Hepatocyte (in vitro differentiated cells): ENCODE measurements around the gene MOB3B. TPM values are rescaled to one million over a fixed set of nuclear protein-coding genes. Genes with fewer than 3 reads are reported as not detected.
A peak's percentile ranks its signal among the peaks of the same experiment; 100 is the strongest.

Experiments used
- DNase-seq: peaks from one replicate; pipeline ENCODE4 v3.0.0-alpha.2; 2016; ENCODE audit warnings: low spot score
- H2AFZ ChIP-seq: fragments of 200-600 bp; sonication (generic); 2 replicates; pipeline ENCODE4 v1.6.0; 2016; ENCODE audit warnings: antibody characterized with exemption, mild to moderate bottlenecking
- H3K27ac ChIP-seq: fragments of 200-600 bp; sonication (generic); 2 replicates; pipeline ENCODE4 v1.5.1; 2016; ENCODE audit warnings: mild to moderate bottlenecking
- H3K27me3 ChIP-seq: fragments of 200-600 bp; sonication (generic); 2 replicates; pipeline ENCODE4 v1.6.1; 2016
- H3K36me3 ChIP-seq: fragments of 200-600 bp; sonication (generic); replicated peaks from 2 replicates; pipeline ENCODE4 v1.5.1; 2016; ENCODE audit warnings: low read depth; ENCODE audit not compliant: insufficient read depth
- H3K4me1 ChIP-seq: fragments of 200-600 bp; sonication (generic); 2 replicates; pipeline ENCODE4 v1.5.1; 2016; ENCODE audit warnings: mild to moderate bottlenecking, moderate library complexity; ENCODE audit not compliant: insufficient read depth
- H3K4me2 ChIP-seq: fragments of 200-600 bp; sonication (generic); 2 replicates; pipeline ENCODE4 v1.6.0; 2016
- H3K4me3 ChIP-seq: fragments of 200-600 bp; sonication (generic); 2 replicates; pipeline ENCODE4 v1.5.1; 2016; ENCODE audit warnings: mild to moderate bottlenecking
- H3K79me2 ChIP-seq: fragments of 200-600 bp; sonication (generic); 2 replicates; pipeline ENCODE4 v1.6.0; 2017; ENCODE audit warnings: mild to moderate bottlenecking
- H3K9me2 ChIP-seq: fragments of 200-600 bp; sonication (generic); replicated peaks from 2 replicates; pipeline ENCODE4 v1.6.0; 2017; ENCODE audit warnings: mild to moderate bottlenecking; ENCODE audit not compliant: insufficient read depth
- H3K9me3 ChIP-seq: fragments of 200-600 bp; sonication (generic); 2 replicates; pipeline ENCODE4 v1.5.1; 2016; ENCODE audit warnings: low read depth, mild to moderate bottlenecking
- H4K20me1 ChIP-seq: fragments of 200-600 bp; sonication (generic); 2 replicates; pipeline ENCODE4 v1.6.0; 2016; ENCODE audit warnings: mild to moderate bottlenecking; ENCODE audit not compliant: insufficient read depth, poor library complexity, severe bottlenecking
- EZH2 ChIP-seq: fragments of 200-600 bp; sonication (generic); IDR thresholded peaks from 2 replicates; pipeline ENCODE4 v1.6.1; 2016; ENCODE audit warnings: antibody characterized with exemption, mild to moderate bottlenecking, borderline replicate concordance
- EZH2phosphoT487 ChIP-seq: fragments of 200-600 bp; sonication (generic); IDR thresholded peaks from one replicate; pipeline ENCODE4 v1.6.1; 2018; ENCODE audit warnings: antibody characterized with exemption, mild to moderate bottlenecking, low read depth, moderate library complexity; ENCODE audit not compliant: unreplicated experiment, severe bottlenecking
- WGBS: methylation state at CpG from one replicate; pipeline ENCODE4 v1.1.6; 2016; ENCODE audit warnings: low lambda C conversion rate; ENCODE audit errors: missing lambda C conversion rate; 5-methylcytosine and 5-hydroxymethylcytosine counted together
- polyA plus RNA-seq: library from polyadenylated mRNA; unstranded; fragments of >200 nt; fragmentation: Nextera tagmentation; extraction: Ambion mirVana; gene quantifications from 2 replicates; pipeline ENCODE4 v1.2.1, GENCODE V29; 2016
- total RNA-seq: library from RNA; depleted of rRNA; stranded (reverse); fragments of >200 nt; gene quantifications from 2 replicates; pipeline ENCODE4 v1.2.3, GENCODE V29; 2014
- TF ChIP-seq, protein P1 (sequence below): fragments of 200-600 bp; sonication (generic); IDR thresholded peaks from 2 replicates; pipeline ENCODE4 v1.5.1; 2016; ENCODE audit warnings: antibody characterized with exemption, mild to moderate bottlenecking; ENCODE audit not compliant: poor library complexity

Gene MOB3B
- total and polyA plus RNA-seq, 2 experiments from 2014 or later, result 13.3 to 13.5 TPM

DNA sequence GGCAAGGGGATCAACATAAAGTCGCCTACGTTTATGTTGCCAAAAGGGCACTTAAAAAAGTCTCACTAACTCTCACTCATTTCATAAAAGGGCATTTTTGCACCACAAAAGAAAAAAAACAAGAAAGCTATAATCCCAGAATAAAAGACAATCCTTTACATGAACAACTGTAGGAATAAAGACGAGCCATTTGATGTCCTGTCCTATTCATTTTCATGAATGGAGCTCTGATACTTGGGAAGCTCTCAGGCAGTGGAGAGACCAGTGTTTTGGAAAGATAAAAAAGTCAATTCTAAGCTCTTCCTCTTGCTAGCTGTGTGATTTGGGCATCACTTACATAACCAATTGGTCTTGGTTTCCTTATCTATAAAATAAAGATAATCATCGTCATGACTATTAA lies 137.2 kb downstream of the MOB3B start:
- H3K36me3 ChIP-seq, result no peaks in the 10 kb centered on the region
- H3K27me3 ChIP-seq, result no peaks in the 10 kb centered on the region
- H3K9me3 ChIP-seq, result no peaks in the 10 kb centered on the region
- H3K27ac ChIP-seq, result peak overlapping the region; percentile 73
- H3K4me2 ChIP-seq, result no peak overlapping the region
- peaks cover 50% of the 10 kb centered on the region for H3K79me2 ChIP-seq
- TF ChIP-seq EZH2 (no peak), EZH2phosphoT487 (no peak)
- TF ChIP-seq, protein P1, sequence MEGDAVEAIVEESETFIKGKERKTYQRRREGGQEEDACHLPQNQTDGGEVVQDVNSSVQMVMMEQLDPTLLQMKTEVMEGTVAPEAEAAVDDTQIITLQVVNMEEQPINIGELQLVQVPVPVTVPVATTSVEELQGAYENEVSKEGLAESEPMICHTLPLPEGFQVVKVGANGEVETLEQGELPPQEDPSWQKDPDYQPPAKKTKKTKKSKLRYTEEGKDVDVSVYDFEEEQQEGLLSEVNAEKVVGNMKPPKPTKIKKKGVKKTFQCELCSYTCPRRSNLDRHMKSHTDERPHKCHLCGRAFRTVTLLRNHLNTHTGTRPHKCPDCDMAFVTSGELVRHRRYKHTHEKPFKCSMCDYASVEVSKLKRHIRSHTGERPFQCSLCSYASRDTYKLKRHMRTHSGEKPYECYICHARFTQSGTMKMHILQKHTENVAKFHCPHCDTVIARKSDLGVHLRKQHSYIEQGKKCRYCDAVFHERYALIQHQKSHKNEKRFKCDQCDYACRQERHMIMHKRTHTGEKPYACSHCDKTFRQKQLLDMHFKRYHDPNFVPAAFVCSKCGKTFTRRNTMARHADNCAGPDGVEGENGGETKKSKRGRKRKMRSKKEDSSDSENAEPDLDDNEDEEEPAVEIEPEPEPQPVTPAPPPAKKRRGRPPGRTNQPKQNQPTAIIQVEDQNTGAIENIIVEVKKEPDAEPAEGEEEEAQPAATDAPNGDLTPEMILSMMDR, result no peak
- H4K20me1 ChIP-seq, result no peaks in the 10 kb centered on the region
- peaks cover 24% of the 10 kb centered on the region for H3K4me1 ChIP-seq
- DNase-seq, result no peak
- WGBS, result 95% methylated on average over 4 of the region's 4 CpGs
- no peak overlapping the region for H2AFZ ChIP-seq
- no peaks in the 10 kb centered on the region for H3K9me2 ChIP-seq
- H3K4me3 ChIP-seq, result no peak overlapping the region

- no peak for DNase-seq
- no peak overlapping the region for H3K27ac ChIP-seq
- no peaks in the 10 kb centered on the region for H3K9me3 ChIP-seq
- no peaks in the 10 kb centered on the region for H3K36me3 ChIP-seq
- no peak overlapping the region for H3K4me3 ChIP-seq
- H3K4me2 ChIP-seq, result no peak overlapping the region
- WGBS, result 85% methylated on average over 9 of the region's 9 CpGs
- H4K20me1 ChIP-seq, result no peaks in the 10 kb centered on the region
- TF ChIP-seq, protein P1, result no peak
- no peak for TF ChIP-seq EZH2phosphoT487
- no peak for TF ChIP-seq EZH2
- H3K27me3 ChIP-seq, result no peaks in the 10 kb centered on the region
- H2AFZ ChIP-seq, result no peak overlapping the region
- H3K9me2 ChIP-seq, result no peaks in the 10 kb centered on the region
- peaks cover 44% of the 10 kb centered on the region for H3K79me2 ChIP-seq
- peaks cover 35% of the 10 kb centered on the region for H3K4me1 ChIP-seq
Measured at GRCh38 chr9:27391040-27391895, 138.3 kb downstream of the MOB3B start.

GRCh38 chr9:27388150-27388549 lies 141.5 kb downstream of the MOB3B start:
- peaks cover 39% of the 10 kb centered on the region for H3K4me1 ChIP-seq
- H3K27me3 ChIP-seq, result no peaks in the 10 kb centered on the region
- H3K27ac ChIP-seq, result no peak overlapping the region
- DNase-seq, result no peak
- no peak overlapping the region for H2AFZ ChIP-seq
- H3K36me3 ChIP-seq, result no peaks in the 10 kb centered on the region
- no peak overlapping the region for H3K4me3 ChIP-seq
- no peaks in the 10 kb centered on the region for H4K20me1 ChIP-seq
- TF ChIP-seq, protein P1, result no peak
- TF ChIP-seq EZH2, result no peak
- TF ChIP-seq EZH2phosphoT487, result no peak
- no peak overlapping the region for H3K4me2 ChIP-seq
- 74% methylated on average over 2 of the region's 2 CpGs for WGBS
- peaks cover 48% of the 10 kb centered on the region for H3K79me2 ChIP-seq
- H3K9me2 ChIP-seq, result no peaks in the 10 kb centered on the region
- H3K9me3 ChIP-seq, result no peaks in the 10 kb centered on the region
